HG03442 (cell line): ENCODE measurements around the gene UBE2Q1.
"Not testable (repeated sequence)": the region's sequence is repeated elsewhere in the genome, so short reads cannot be mapped to it uniquely, and the experiment has no call there.

ENCODE experiments used
- ATAC-seq: cut with Tn5 transposase; IDR thresholded peaks from one replicate; pipeline ENCODE4 v1.9.1; 2021; ENCODE audit warnings: mild to moderate bottlenecking, moderate library complexity; ENCODE audit not compliant: unreplicated experiment

The UBE2Q1 gene

GRCh38 chr1:154551474-154551873 is 7.0 kb downstream of the UBE2Q1 start:
- ATAC-seq = no peak

DNA sequence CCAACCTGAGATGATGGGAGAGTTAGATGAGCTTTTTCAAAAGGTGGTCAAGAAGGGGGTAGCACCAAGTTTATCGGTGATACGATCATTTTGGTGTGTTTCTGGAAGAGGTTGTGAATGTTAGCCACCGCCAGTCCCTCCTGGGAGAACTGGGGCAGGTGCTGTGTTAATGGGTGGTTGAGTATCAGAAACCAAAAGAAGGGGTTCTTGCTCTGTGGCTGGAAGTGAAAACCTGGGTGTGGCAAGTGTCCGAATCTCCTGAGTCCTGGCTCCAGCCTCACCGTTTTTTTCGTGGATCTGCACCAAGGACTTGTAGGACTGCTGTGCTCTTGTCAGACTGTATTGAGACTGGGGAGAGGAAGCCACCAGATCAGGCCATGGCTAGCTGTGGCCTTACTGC is 7.8 kb downstream of the UBE2Q1 start:
- no peak for ATAC-seq

DNA sequence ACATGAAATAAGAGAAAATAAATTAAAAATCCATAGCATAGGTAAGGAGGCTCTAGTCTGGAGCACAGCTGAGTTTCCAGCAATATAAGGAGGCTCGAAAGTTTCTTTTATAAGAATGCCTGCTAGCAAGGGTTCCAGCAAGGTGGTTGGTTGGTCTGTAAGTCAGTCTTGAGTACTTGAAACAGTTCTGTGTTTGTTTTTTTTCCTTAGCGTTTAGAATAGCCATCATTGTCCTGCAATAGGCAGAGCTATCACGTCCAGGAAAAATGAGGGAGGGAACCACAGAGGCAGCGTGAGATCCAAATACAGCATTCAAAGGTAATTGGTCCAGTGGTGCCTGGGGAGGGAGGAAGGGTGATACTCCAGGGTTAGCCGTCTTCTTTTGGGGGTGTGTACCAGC is 8.4 kb downstream of the UBE2Q1 start:
- ATAC-seq = no peak

DNA sequence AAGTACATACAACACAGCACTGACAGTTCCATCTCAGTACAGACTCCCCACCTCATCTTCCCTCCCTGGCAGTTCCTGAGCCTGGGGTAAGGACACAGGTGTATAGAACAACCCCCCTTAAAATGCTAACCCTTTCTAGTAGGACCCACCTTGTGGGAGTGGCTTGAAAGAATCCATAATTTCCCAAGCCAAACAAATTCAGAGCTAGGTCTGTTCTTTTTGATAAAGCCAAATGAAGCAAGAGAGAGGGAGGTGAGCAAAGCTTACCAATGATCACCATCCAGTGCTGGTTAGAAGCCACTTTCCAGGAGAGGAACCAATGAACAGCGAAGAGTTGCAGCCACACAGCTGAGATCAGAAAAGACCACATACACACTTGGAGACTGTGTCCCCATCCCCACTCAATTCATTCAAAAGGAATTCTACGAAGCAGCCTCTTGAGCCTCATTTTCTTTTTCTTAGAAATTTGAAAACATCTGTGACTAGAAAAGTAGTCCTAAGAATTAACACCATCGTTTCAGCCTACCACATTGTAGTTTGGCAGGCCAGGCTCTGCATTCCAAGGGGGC is 9.2 kb downstream of the UBE2Q1 start:
- ATAC-seq = no peak

DNA sequence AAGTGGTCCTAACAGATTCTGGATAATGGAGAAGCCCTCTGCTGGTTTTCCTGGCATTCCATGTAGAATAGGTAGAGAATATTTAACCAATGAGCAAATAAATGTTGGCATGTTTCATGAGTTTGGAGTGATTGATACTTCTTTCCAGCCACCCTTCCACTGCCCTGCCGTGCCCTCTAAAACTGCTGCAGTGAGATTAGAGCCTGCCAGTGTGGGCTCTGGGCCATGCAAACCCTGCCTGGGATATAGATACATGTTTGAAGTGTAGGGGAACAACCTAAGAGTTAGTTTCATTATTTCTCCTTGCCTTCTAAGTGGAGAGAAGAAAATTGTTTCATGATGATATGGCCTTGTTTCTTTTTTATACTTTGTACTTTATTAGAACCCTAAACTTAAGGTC is 10.4 kb downstream of the UBE2Q1 start:
- ATAC-seq = no peak

- ATAC-seq = no peak
Observed at GRCh38 chr1:154547105-154547732, 11.2 kb downstream of the UBE2Q1 start.

DNA sequence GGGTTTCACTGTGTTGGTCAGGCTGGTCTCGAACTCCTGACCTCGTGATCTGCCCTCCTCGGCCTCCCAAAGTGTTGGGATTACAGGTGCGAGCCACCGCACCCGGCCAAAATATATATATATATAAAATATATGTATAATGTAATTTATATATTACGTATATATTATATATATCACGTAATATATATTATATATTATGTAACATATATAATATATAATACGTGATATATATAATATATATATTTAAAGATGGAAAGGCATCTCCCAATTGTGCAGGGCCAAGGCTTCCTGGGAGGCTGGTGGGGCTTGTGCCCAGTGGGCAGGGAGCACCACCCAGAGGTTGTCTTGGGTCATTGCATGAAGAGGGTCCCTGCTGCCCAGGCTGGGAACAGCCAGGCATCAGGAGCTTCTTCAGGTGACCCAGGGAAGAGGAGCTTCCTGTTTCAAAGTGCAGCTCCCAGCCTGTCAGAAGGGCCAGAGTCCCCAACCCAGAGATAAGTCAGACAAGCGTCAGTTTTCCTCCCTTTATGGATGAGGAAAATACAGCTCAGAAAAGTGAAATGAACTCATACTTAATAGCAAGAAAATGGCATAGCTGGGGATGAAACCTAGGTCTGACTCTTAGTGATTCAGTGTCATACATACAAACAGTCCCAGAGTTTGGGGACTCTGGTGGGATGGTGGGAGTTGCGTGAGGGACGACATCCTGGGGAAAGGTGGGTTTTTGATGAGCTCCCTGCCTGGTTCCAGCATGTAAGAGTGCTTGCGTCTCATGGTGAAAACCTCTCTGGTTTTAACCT is 12.0 kb downstream of the UBE2Q1 start:
- ATAC-seq = no peak

DNA sequence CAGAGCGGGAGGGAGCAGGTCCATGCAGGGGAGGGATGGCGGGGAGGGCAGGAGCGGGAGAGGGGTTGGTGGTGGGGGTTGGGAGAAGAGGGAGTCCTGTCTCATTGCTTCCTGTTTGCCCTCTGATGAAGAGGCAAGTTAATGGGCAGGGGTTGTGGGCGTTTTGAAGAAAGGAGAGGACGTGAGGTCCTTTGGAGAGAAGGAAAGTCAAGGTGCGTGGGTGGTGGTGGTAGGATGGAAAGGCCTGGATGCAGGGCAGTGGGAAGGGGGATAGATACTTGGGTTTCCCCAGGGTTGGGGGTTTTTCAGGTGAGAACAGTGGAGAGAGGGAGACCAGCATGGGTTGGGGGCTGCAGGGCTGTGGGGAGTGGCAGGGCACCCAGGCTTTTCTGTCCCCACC is 17.2 kb downstream of the UBE2Q1 start:
- ATAC-seq = no peak

DNA sequence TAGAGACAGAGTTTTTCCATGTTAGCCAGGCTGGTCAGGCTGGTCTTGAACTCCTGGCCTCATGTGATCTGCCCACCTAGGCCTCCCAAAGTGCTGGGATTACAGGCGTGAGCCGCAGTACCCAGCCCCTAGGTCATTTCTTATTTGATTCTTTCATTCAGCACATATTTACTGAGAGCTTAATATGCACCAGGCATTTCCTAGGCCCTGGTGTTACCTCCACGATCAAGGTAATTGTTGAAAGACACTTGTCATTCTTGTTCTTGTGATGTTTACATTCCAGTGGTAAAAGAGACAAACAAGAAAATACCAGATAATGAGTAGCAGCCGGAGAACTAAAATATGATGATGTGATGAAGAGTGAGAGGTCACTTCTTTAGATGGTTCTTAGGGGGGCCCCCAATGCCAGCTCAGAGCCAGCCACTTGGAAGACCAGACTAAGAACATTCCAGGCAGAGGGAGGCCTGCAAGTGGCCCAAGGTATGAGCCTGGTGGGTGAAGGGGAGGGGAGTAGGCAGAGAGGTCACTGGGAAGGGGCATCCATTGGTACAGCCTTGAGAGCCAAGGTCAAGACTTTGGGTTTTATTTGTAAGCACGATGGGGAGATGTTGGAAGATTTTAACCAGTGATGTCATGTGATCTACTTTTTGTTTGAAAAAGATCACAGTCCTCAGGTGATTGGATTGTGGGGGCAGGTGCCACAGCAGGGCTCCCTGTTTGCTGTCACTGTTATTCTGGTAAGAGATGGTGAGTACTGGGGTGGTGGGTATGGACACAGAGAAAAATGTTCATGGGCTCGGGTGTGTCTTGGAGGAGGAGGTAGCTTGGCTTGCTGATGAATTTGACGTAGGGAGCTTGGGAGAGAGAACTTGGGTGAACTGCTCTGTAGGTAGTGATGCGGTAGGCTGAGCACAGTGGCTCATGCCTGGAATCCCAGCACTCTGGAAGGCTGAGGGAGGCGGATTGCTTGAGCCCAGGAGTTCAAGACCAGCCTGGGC is 18.7 kb downstream of the UBE2Q1 start:
- no peak for ATAC-seq

DNA sequence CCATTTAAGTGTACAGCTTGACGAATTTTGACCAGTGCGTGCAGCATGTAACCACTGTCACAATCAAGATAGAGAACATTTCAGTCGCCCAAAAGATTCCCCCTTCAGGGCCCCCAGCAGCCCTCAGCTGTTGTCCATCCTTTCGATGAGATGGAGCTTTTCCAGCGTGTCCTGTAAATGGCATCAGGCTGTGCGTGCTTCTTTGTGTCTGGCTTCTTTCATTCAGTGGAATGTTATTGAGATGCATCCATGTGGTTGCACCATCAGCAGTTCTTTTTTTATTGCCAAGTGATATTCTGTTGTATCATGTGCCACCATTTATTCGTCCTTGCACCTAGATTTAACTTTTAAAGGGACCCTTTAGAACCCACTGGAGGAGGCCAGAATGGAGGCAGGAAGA is 21.9 kb downstream of the UBE2Q1 start:
- no peak for ATAC-seq

- no peak for ATAC-seq
Observed at GRCh38 chr1:154533952-154534844, 24.3 kb downstream of the UBE2Q1 start.

- ATAC-seq = not testable (repeated sequence)
Observed at GRCh38 chr1:154531950-154532349, 26.5 kb downstream of the UBE2Q1 start.

GRCh38 chr1:154529308-154529707 is 29.2 kb downstream of the UBE2Q1 start:
- ATAC-seq = no peak

DNA sequence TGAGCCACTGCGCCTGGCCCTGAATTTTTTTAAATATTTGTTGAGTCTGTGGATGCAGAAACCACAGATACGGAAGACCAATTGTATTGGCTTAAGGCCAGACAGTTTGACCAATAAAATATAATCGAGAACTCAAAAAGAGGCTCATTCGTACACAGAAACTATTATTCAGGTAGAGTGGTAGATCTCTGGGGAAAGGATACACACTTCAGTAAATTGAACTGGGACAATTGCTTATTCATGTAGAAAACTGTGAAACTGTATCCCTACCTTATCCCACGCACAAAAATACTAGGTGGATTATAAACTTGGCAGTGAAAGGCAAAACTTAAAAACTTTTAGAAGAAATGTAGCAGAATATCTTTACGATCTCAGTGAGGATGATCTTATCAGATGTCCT is 31.3 kb downstream of the UBE2Q1 start:
- ATAC-seq = no peak

DNA sequence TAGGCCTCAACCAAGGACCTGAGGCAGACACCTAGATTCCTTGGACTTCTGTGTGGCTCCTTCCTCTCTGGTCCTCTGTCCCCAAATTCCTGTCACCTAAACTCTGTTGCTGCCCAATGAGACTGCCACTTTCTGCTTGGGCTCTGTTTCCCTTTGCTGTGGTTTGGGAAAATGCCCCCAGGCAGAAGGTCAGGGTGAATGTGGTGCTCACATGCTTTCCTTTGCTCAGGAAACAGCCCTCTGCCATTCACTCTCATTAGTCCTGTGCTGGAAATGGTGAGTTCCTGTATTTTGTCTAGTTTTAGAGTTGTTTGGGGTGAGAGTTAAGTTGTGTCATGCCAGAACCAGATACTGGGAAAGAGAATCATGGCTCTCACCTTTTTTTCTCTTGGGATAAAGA is 33.6 kb downstream of the UBE2Q1 start:
- no peak for ATAC-seq

GRCh38 chr1:154521695-154522094 is 36.8 kb downstream of the UBE2Q1 start:
- ATAC-seq = no peak

- ATAC-seq = no peak
Observed at GRCh38 chr1:154520333-154520732, 38.1 kb downstream of the UBE2Q1 start.

DNA sequence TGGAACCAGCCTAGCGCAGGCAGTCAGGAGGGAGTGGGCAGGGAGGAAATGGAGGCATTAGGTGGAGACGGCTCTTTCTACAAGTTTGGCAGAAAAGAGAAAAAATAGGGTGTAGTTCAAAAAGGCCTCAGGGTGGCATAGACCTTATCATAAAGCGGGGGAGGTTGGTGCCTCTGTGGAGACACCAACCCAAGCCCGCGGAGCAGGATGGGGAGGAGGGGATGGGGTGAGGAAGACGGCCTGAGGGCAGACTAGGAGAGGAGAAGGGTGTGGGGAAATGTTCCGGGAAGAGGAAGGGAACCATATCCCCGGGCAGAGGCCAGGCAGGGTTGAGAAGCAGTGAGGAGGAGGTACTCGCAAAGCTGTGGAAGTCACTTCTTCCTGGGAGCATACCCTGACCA is 38.9 kb downstream of the UBE2Q1 start:
- ATAC-seq = no peak

GRCh38 chr1:154517661-154518060 is 40.8 kb downstream of the UBE2Q1 start:
- no peak for ATAC-seq

DNA sequence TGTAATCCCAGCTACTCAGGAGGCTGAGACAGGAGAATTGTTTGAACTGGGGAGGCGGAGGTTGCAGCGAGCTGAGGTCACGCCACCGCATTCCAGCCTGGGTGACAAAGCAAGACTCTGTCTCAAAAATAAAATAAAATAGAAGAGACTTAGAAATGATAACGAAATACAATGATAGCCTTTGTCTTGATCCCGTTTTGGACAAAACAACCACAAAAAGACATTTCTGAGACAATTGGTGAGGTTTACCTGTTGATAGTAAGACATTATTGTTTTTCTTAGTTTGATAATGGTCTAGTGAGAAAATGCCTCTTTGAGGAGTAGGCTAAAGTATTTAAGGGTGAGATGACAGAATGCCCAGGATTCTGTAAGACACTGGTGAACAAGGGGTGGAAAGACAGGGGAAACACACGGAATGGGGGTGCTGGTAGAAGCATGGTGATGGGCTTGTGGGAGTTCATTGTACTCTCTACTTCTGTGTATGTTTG is 44.4 kb downstream of the UBE2Q1 start:
- no peak for ATAC-seq
